ENCODE results near the gene CNTFR. TPM values are rescaled to one million over a fixed set of nuclear protein-coding genes. Genes with fewer than 3 reads are reported as not detected.

The CNTFR gene
- total RNA-seq, 1 donor, result not detected

DNA sequence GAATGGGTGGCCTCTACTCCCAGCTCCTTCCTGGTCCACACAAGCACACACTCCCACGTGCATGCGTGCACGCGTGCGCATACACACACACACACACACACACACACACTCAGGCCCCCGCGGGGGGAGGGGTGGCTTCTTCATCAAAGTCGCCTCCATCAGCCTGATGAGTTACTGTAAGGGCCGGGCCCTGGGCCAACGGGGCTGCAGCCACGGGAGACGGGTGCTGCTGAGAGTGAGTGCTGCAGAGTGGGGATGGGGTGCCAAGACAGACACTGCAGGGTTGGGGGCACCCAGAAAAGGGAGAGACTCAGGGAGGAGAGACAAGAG, 18.1 kb downstream of the CNTFR start:
- DNase-seq (ENCODE audit: low read depth), result no peak
- no peak overlapping the region for H3K4me3 ChIP-seq (ENCODE audit: low read depth, low read length)
- TF ChIP-seq, protein P1, sequence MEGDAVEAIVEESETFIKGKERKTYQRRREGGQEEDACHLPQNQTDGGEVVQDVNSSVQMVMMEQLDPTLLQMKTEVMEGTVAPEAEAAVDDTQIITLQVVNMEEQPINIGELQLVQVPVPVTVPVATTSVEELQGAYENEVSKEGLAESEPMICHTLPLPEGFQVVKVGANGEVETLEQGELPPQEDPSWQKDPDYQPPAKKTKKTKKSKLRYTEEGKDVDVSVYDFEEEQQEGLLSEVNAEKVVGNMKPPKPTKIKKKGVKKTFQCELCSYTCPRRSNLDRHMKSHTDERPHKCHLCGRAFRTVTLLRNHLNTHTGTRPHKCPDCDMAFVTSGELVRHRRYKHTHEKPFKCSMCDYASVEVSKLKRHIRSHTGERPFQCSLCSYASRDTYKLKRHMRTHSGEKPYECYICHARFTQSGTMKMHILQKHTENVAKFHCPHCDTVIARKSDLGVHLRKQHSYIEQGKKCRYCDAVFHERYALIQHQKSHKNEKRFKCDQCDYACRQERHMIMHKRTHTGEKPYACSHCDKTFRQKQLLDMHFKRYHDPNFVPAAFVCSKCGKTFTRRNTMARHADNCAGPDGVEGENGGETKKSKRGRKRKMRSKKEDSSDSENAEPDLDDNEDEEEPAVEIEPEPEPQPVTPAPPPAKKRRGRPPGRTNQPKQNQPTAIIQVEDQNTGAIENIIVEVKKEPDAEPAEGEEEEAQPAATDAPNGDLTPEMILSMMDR (IDR thresholded peaks at IDR 0.05; ENCODE audit: insufficient read depth, low read depth, low read length), result no peak

DNA sequence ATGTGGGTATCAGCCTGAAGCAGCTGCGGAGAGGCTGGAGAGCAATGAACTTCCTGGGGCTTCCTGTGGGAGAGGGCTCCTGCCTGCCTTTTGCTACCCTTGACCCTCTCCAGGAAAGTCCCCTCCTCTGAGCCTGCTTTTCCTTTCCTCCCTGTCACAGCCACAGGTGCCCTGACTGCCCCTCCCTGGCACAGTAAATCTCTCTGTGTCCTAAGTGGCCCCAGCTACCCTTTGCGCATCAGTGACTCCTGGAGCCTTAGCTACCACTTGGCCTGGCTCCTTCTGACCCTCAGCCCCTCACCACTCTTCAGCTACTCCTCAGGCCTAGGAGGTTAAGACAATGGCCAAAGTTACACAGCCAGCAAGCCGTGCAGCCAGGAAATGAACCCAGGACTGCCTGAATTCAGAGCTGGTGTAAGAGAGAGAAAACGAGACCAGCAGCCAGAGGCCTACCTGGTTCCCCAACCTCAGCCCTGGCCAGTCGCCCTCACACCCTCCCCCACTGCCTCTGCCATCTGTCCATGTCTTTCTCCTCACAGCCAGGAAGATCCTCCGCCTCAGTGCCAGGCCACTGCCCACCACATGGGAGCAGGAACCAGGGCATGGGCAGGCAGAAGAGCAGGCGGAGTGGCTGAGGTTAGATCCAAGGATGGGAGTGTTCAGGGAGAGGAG, 18.6 kb downstream of the CNTFR start:
- TF ChIP-seq, protein P1 (IDR thresholded peaks at IDR 0.05; ENCODE audit: insufficient read depth, low read depth, low read length), result no peak
- H3K4me3 ChIP-seq (ENCODE audit: low read depth, low read length), result no peak overlapping the region
- no peak for DNase-seq (ENCODE audit: low read depth)

DNA sequence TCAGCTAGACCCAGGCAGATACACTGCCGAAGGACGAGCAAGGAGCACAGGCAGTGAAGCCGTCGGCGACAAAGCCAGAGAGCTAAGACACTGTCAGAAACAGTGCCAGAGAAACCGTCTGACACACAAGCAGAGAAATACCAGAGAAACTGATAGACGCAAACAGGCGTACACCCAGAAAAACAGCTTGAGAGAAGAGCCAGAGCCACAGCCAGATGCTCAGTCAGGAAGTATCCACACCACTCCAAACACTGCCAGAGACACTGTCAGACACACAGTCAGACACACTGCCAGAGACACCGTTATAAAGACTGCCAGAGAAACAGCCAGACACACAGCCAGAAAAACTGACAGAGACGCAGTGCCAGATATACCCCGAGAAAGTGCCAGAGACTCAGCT, 19.1 kb downstream of the CNTFR start:
- TF ChIP-seq, protein P1 (IDR thresholded peaks at IDR 0.05; ENCODE audit: insufficient read depth, low read depth, low read length), result no peak
- no peak overlapping the region for H3K4me3 ChIP-seq (ENCODE audit: low read depth, low read length)
- no peak for DNase-seq (ENCODE audit: low read depth)

DNA sequence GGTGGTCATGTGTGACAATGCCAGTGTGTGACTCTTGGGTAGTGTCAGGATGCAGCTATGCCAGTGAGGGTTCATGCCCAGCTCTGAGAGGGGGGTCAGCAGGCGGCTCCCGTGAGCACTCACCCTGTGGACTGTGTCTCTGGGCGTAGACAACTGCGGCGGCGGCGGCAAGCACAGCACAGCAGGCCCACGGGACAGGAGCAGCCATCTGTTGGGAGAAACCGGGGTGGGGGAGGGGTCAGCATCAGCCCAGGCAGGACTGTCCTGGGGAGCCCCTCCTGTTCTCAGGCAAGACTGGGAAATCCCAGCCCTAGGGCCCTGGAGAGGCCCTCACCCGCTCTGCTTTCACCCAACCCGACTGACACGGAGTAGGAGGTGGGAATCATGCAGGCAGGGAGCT, 20.8 kb downstream of the CNTFR start:
- H3K4me3 ChIP-seq (ENCODE audit: low read depth, low read length), result no peak overlapping the region
- TF ChIP-seq, protein P1 (IDR thresholded peaks at IDR 0.05; ENCODE audit: insufficient read depth, low read depth, low read length), result no peak
- DNase-seq (ENCODE audit: low read depth), result no peak

DNA sequence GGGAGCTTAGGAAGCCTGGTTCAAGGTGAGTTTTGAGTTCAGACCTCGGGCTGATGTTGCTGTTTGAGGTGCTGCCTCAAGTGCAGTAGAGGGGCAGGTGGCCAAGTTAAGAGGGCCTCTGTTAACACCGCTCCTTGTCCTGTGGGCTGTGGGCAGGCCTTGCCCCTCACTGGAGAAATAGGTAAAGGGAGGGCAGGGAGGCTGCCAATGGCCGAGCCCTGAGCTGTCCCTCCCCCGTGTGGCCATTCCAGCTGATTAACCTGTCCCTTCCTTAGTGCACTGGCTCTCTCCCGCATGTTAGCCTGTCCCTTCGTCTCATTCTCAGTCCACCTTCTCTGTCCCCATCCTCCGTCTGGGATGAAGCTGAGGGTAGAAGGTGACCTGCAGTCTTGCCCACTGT, 21.4 kb downstream of the CNTFR start:
- no peak overlapping the region for H3K4me3 ChIP-seq (ENCODE audit: low read depth, low read length)
- DNase-seq (ENCODE audit: low read depth), result no peak
- TF ChIP-seq, protein P1 (IDR thresholded peaks at IDR 0.05; ENCODE audit: insufficient read depth, low read depth, low read length), result no peak

DNA sequence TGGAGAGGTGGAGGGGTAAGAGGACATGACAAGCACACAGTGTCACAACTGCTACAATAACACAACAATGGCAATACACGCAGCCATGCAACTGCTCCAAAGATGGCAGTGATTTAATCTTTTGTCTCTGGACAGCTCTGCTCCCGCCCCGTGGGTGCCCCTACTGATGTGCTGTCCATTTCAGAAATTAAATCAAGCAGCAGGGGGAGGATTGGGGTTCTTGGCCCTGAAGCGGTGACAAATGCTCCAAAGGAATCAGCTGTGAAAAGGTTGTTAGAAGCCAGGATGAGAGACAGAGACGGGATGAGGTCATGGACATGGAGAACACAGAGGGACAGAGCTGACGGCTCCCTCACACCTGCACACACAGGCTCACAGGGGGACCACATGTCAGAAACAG, 22.6 kb downstream of the CNTFR start:
- H3K4me3 ChIP-seq (ENCODE audit: low read depth, low read length), result no peak overlapping the region
- TF ChIP-seq, protein P1 (IDR thresholded peaks at IDR 0.05; ENCODE audit: insufficient read depth, low read depth, low read length), result no peak
- DNase-seq (ENCODE audit: low read depth), result no peak

DNA sequence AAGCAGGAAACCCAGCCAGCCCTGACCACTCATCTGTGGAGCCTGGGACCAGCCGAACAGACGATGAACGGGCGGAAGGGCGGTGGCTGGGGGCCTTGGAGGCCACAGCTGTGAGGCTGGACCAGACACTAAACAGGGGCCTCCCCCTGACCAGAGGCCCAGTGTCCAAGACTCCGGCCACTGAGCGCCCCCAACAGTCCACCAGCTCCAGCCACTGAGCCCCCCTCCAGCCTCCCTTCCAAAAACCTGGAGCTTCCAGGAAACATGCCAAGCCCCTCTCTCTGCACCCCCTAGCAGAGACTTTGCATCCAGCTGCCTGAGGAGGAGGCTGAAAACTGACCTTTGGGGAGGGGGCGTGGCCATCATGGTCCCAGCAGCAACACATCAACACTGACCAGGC, 23.2 kb downstream of the CNTFR start:
- TF ChIP-seq, protein P1 (IDR thresholded peaks at IDR 0.05; ENCODE audit: insufficient read depth, low read depth, low read length), result no peak
- no peak for DNase-seq (ENCODE audit: low read depth)
- no peak overlapping the region for H3K4me3 ChIP-seq (ENCODE audit: low read depth, low read length)

Measured in fibroblast of villous mesenchyme (primary cell).